GM12891 (cell line): ENCODE data around the gene MYL9.
A peak's percentile ranks its signal among the peaks of the same experiment; 100 is the strongest.

Experiments used
- DNase-seq: peaks from one replicate; pipeline ENCODE4 v3.0.0; 2011; ENCODE audit warnings: low spot score; ENCODE audit not compliant: insufficient read length
- FAIRE-seq: peaks from 2 replicates; lab custom pipeline; 2011; peaks lifted over from hg19 to GRCh38; lab: Jason Lieb, UNC
- PAX5 ChIP-seq: IDR thresholded peaks from 2 replicates; pipeline ENCODE4 v1.6.1; 2011; ENCODE audit warnings: low read length, moderate library complexity, mild to moderate bottlenecking; ENCODE audit not compliant: insufficient read depth, severe bottlenecking
- POLR2A ChIP-seq: IDR thresholded peaks from 2 replicates; pipeline ENCODE4 v1.6.1; 2011; ENCODE audit warnings: low read depth, low read length, control low read depth
- POLR2AphosphoS5 ChIP-seq: IDR thresholded peaks from 2 replicates; pipeline ENCODE4 v1.6.1; 2011; ENCODE audit warnings: low read depth, low read length, control low read depth
- POU2F2 ChIP-seq: IDR thresholded peaks from 2 replicates; pipeline ENCODE4 v1.6.1; 2011; ENCODE audit warnings: low read depth, mild to moderate bottlenecking, control low read depth, low read length, moderate library complexity
- SPI1 ChIP-seq: IDR thresholded peaks from 2 replicates; pipeline ENCODE4 v1.6.1; 2011; ENCODE audit warnings: low read depth, low read length, control low read depth
- TAF1 ChIP-seq: IDR thresholded peaks from 2 replicates; pipeline ENCODE4 v1.6.1; 2011; ENCODE audit warnings: low read depth, low read length, control low read depth

Gene MYL9

DNA sequence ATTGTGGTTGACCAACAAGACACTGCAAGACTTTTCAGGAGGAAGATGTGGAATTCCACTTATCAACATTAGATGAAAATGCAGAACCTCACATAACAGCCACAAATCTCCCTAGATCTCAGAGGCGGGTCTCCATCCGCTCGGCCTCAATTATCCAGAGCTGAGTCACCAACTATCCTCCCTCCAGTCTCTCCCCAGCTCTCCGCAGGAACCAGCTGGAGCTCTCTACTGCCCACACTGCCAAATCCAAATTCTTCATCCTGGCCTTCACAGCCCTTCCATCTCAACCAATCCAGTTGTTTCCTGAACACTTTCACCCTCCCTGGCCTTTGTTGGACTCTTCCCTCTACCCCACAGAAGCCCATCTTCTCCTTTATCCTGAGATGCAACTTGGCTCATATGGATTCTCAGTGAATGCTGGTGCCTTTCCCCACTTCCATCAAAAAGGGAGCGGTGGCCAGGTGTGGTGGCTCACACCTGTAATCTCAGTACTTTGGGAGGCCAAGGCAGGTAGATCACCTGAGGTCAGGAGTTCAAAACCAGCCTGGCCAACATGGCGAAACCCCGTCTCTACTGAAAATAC is 28.6 kb downstream of the MYL9 start:
- DNase-seq (no peak), FAIRE-seq (no peak)
- TF ChIP-seq TAF1, result no peak
- no peak for TF ChIP-seq POLR2A
- no peak for TF ChIP-seq POU2F2
- no peak for TF ChIP-seq SPI1

DNA sequence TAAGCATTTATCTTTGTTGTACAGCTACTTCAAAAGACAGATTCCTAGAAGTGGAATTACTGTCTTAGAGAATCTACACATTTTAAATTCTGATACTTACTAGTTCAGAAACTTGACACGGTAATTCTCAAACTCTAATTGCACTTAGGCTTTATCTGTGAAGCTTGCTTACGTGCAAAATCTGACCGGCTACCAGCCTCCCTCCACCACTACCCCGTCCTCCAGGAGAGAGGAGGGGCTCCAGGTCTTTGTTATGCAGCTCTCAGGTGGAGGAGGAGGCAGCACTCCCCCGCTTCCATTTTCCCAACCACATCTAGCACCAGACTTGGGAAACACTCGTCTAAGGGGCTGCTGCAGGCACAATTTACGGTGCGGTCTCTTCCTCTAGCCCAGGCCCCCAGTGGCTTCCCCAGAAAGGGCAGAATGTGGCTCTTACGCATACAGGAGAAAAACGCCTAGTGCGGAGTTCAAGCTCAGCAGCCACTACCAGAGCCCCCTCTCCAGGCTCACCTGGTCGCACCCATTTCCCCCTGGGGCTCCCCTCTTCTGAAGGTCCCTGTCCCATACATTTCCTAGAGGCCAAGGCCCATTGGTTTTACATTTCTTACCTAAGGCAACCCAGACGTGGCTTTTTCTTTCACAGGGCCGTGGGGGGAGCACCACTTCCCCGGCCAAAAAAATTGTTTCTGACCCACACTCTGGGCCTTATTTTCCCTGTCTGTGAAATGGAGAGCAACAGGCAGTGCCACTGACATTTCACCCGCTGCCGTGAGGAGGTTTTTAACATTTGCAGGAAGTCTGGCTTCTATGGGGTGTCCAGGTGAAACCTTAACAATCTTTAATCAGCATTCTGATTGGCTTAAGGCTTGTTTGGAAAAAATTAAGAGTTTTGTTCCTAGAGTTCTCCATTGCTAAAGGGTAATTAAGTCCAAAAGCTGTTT is 30.5 kb downstream of the MYL9 start:
- no peak for FAIRE-seq
- DNase-seq, result no peak
- TF ChIP-seq SPI1, result no peak
- TF ChIP-seq PAX5, result no peak
- no peak for TF ChIP-seq POLR2A
- no peak for TF ChIP-seq TAF1
- no peak for TF ChIP-seq POLR2AphosphoS5
- no peak for TF ChIP-seq POU2F2

DNA sequence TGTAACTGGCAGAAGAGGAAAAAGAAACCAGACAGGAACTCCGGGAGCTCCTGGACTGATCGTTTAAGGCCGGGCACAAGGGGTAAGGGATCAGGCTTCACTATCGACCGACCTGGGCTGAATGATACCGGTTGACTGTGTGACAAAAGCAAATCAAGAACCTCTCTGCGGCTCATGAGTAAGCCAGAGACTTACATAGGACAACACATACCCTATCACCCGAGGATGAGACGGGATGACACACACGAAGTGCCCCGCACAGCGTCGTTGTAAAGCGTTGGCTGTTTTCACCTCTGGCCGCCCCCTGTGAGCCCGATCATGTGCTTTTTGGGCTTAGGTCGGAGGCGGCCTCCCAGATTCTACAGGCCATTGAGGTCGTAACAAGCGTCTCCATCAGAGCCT is 31.4 kb downstream of the MYL9 start:
- FAIRE-seq, result peak; percentile 5
- TF ChIP-seq POLR2AphosphoS5 (no peak), POU2F2 (no peak)
- DNase-seq, result no peak

DNA sequence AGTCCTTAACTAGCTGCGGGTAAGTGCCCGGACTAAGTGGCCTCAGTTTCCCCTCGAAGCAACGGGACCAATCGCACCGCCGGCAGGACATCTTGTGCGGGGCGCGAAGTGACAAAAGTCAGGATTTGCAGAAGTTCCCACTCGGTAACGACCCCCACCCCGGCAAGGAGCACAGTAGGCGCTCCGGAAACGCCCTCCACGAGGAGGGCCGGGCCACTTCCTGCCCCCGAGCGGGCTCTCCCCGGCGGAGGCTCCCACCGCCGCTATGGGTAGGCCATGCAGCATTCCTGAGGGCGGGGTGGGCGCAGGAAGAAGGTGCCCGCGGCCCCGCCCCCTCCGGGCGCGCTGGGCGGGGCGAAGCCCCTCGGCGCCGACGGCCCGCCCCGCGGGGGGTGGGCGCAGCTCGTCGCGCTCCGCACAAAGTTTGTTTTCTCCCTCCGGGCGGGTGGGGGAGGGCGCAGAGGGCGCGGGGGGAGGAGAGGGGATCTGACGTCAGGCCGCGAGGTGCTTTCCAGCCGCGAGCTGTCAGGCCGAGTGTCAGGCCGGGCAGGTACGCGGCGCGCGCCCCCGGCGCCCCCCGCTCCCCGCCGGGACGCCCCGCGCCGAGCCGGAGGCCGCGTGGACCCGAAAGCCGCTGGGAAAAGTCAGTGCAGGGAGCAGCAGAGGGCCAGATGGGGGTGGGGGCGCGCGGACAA is 31.9 kb downstream of the MYL9 start, which contains the start of gene TGIF2:
Gene TGIF2 (plus strand): TSS at position 495 of the 695 bp plus-strand sequence. CDS start 5,178 bp downstream, outside the sequence.
- DNase-seq, result peak; percentile 97
- peak; percentile 90 for FAIRE-seq
- TF ChIP-seq POU2F2, result 0 out of 2 replicates have a peak, but pooled peaks have one; percentile 8
- TF ChIP-seq TAF1, result peak; percentile 30; the same call in 1 of the 2 replicates
- TF ChIP-seq SPI1, result peak; percentile 23; the same call in 1 of the 2 replicates
- TF ChIP-seq POLR2AphosphoS5, result peak; percentile 57; the same call in 1 of the 2 replicates
- TF ChIP-seq PAX5, result no peak
- peak; percentile 65 for TF ChIP-seq POLR2A

DNA sequence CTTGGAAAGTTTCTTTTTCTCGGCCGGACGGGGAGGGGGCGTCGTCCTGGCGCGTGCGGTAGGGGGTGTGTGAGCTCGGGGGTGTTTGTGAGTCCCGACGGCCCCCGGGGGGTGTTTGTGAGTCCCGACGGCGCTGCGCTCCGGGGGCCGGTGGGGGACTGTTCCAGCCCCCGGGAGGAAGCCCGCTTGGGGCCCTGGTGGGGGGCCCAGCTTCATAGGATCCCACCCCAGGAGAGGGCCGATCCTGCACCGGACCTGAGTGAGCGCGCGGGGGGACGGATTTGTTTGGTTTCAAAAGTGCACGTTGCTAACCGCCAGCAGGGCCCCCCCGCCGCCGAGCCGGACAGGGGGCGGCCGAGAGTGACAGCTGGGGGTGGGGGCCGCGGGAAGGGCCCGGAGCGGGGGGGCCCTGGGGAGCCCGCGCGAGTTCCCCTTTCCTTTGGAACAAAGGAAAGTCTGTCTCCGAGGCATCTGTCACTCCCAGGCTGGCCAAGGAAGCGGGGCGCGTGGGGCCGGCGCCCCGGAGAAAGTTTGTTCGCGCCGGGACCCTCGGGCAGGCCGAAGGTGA is 32.6 kb downstream of the MYL9 start:
- no peak for TF ChIP-seq POLR2A
- TF ChIP-seq SPI1, result peak; percentile 43; the same call in 1 of the 2 replicates
- TF ChIP-seq POLR2AphosphoS5, result peak; percentile 28; the same call in 1 of the 2 replicates
- no peak for DNase-seq
- no peak for FAIRE-seq

DNA sequence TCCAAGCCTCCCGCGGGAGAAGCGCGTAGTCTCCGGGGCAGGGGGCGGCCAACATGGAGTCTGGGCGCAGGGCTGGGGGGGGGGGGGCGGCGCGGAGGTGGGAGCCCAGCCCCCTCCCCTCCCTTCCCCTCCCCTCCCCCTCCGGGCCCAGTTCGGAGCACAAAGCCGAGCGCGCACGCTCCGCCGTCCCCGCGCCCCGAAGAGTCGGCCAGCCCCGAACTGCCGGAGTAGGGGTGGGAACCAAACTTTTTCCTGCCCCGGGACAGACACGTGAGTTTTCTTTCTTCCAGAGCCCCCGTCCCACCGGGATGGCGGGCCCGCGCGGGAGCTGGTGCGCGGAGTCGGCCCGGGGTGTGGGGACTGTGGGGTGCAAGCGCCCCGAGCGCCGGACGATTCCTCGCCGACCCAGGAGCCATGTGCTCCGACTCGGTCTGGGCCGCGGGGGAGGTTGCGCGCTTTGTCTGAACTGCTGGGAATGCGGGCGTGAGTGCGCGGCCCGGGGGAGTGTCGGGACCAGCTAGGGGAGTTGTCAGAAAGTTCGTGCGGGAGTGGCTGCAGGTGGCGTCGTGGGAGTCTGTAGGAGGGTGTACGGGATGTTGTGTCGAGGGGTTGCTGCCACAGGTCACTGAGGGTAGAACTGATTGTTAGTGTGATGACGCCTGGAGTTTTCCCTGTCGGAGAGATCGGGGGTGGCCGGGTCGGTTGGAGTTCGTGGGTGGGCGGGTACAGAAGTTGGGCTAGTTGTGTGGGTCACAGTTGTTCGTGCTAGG is 33.2 kb downstream of the MYL9 start:
- peak; percentile 80 for FAIRE-seq
- TF ChIP-seq POU2F2, result no peak; the same call in 1 of the 2 replicates
- peak; percentile 16; the same call in 1 of the 2 replicates for TF ChIP-seq POLR2A
- TF ChIP-seq PAX5, result no peak
- TF ChIP-seq TAF1, result peak; percentile 22; the same call in 1 of the 2 replicates
- TF ChIP-seq SPI1, result no peak
- TF ChIP-seq POLR2AphosphoS5, result no peak
- DNase-seq, result peak; percentile 54

DNA sequence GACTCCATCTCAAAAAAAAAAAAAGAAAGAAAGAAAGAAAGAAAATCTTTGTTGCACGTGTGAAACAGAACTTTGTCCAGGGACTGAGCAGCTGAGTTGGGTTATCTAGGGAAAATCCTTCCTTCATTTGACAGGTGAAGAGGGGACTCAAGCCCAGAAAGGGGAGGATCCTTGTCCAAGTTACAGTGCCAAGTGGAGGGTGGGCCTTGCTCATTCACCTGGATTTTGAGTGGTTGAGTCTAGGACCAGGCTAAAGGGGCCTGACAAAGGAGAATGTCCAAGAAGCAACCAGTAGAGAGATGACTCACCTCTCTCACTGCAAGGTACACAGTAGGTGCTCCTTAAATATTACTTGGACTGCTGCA is 34.7 kb downstream of the MYL9 start:
- no peak for TF ChIP-seq POU2F2
- FAIRE-seq (no peak), DNase-seq (no peak)

DNA sequence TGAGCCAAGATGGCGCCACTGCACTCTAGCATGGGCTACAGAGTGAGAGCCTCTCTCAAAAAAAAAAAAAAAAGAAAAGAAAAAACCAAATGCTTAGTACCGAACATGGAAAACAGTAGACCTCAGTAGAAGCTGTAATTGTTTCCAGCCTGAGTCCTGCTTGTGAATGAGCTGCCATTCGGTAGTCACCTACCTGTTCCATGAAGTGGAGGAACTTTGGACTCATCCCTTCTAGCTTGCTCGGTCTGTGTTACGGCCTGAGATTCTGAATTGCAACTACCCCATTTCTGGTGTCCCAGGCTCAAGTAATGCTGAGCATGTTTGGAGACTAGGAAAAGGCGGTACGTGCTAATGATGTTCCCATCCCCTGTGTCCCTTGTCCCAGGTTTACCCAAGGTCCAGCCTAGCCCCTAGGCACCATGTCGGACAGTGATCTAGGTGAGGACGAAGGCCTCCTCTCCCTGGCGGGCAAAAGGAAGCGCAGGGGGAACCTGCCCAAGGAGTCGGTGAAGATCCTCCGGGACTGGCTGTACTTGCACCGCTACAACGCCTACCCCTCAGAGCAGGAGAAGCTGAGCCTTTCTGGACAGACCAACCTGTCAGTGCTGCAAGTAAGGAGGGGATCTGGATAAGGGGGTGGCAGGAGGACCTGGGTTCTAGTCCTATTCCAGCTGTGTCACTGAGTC is 37.2 kb downstream of the MYL9 start:
- no peak for DNase-seq
- no peak for TF ChIP-seq SPI1
- TF ChIP-seq POLR2A, result peak; percentile 63; the same call in 1 of the 2 replicates
- no peak for TF ChIP-seq PAX5
- TF ChIP-seq POU2F2, result no peak
- no peak for FAIRE-seq
